HG02763 (cell line): ENCODE data around the gene ITPR2.
"Not testable (repeated sequence)": the region's sequence is repeated elsewhere in the genome, so short reads cannot be mapped to it uniquely, and the experiment has no call there.

Experiments used
- ATAC-seq: cut with Tn5 transposase; IDR thresholded peaks from one replicate; pipeline ENCODE4 v1.9.1; 2021; ENCODE audit warnings: mild to moderate bottlenecking, moderate library complexity; ENCODE audit not compliant: unreplicated experiment

The ITPR2 gene

DNA sequence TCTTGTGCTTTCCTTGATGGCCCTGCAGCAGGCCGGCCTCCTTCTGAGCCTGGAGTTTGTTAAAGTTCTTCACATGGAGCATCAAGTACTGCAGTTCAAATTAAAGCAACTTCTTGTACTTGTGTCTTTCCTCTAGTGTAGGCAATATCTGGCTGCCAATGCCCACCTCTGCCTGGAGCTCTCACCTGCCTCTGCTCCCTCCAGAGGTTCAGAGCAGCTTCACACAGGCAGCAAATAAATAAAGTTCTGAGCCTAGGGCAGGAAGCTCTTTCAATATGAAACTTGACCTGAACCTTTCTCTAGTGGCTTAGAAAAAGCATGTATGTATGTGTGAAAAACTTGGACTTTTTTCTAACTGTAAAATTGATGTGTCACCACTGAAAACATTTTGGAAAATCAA, 65.9 kb downstream of the ITPR2 start:
- no peak for ATAC-seq

GRCh38 chr12:26762186-26762585, 70.8 kb downstream of the ITPR2 start:
- ATAC-seq, result no peak

DNA sequence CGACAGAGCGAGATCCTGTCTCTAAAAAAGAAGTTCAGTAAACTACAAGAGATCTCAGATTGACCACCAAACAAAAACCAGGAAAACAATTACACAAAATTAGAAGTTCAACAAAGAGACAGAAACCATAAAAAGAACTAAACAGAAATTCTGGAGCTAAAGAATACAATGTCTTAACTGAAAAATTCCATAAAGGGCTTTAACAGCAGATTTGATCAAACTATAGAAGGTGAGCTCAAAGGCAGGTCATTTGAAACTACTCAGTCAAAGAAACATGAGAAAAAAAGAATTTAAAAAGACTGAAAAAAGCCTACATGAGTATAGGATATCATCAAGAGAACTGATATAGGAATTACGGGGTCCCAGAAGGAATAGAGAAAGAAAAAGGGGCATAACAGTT, 71.2 kb downstream of the ITPR2 start:
- no peak for ATAC-seq

DNA sequence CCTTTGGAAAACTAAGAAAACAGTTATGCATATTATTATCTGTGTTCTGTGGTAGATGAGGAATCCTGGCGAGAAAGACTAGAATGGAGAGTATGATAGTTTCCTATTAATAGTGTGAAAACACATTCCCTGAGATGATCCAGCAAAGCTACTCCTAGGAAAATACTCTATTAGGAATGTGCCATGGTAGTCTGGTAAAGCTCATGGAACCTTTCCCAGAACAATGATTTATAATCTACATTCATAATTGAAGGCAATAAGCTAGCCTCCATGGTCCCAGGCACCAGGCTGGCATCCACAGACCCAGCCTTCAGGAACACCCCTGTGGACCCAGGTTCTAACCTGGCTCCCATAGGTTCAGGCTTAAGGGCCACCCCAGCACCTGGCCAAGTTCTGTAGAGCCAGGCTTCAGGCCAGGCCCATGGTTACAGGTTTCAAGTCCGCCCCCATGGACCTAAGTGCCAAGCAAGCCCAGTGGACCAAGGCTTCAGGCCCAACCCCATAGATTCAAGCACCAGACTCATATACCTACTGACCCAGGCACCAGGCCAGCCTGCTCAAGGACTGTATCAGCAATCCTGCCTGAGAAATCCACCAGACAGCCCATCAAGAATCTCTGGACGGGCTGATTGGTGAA, 72.2 kb downstream of the ITPR2 start:
- ATAC-seq, result no peak

DNA sequence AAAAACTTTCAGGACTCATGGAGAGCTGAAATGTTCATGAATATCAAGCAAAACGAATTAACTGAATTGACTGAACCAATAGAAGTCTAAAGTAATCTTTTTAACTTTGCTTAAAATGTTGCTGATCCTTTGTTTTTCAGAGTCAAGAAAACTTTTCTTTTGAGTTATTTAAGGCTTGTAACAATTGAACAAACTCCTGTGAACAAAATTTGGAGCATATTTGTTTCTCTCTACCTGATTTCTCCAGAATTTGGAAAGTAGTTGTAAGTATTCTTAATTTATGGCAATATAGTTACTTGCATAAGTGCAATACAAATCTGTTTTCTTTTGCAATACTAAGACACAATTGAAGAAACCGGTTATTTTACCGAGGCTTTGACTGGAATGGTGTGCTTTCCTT, 77.6 kb downstream of the ITPR2 start:
- ATAC-seq, result not testable (repeated sequence)

DNA sequence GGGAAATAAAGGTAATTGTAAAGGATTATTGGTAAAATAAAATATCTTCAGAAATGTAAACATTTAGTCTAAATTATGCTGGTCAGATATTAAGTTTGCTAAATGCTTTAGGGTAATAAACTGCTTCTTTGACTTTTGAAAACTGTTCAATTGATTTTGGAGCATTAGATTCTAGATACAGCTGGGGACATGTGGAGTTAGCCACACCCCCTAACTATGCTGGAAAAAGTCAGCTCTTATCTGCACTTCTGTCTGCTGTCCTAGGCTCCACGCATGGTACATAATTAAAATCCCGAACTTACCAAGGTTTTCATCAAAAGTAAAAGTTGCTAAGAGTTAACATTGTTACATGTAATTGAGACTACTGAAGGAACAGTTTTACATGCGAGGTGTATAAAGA, 78.8 kb downstream of the ITPR2 start:
- no peak for ATAC-seq

DNA sequence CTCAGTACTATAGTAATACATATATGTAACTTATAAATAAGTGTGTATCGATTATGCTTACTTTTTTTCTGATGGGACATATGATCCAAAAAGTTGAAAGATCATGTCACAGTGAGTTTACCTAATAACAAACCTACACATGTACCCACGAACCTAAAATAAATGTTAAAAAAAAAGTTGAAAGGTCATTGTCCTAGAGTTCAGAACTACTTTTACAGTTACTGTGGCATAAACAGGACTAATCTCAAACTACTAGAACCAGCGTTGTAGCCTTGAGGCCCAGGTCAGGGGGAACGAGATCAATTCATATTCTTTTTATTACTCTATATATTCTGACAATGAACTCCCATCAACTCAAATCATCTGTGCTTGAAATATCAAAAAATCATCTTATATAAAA, 81.8 kb downstream of the ITPR2 start:
- ATAC-seq, result no peak

- peak; percentile 41 for ATAC-seq
Measured at GRCh38 chr12:26750531-26751175, 82.3 kb downstream of the ITPR2 start.

DNA sequence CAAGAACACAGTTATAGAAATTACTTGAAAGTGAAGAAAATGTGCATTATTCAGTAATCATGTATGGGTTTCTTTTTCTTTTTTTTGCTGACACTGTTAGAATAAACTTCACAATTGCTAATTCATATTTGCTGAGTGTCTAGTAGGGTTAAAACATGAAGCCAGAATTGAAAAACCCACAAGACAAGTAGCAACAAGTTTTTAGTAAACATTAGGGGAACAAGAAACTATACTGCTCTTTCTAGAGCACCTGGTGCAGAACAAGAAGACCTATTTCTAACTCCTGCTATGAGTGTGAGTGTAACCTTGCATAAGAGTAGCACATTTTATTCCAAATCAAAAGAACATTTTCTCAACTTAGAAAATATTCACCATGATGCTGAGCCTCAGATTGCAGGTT, 83.2 kb downstream of the ITPR2 start:
- ATAC-seq, result peak; percentile 74

- peak; percentile 39 for ATAC-seq
Measured at GRCh38 chr12:26748741-26749431, 84.1 kb downstream of the ITPR2 start.

DNA sequence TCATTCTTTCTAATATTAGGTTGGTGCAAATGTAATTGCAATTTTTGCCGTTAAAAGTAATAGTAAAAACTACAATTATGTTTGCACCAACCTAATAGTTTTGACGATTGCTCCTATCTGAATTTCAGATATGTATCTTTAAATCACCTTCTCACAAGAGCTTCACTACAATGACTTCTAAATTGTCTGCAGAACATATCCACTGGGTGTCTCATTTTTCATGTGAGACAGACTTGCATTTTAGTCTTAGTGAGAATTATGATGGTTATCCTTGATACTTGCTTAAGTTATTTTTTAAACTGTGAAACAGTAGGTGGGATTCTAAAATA, 84.6 kb downstream of the ITPR2 start:
- ATAC-seq, result peak; percentile 4

- no peak for ATAC-seq
Measured at GRCh38 chr12:26746121-26746714, 86.8 kb downstream of the ITPR2 start.

DNA sequence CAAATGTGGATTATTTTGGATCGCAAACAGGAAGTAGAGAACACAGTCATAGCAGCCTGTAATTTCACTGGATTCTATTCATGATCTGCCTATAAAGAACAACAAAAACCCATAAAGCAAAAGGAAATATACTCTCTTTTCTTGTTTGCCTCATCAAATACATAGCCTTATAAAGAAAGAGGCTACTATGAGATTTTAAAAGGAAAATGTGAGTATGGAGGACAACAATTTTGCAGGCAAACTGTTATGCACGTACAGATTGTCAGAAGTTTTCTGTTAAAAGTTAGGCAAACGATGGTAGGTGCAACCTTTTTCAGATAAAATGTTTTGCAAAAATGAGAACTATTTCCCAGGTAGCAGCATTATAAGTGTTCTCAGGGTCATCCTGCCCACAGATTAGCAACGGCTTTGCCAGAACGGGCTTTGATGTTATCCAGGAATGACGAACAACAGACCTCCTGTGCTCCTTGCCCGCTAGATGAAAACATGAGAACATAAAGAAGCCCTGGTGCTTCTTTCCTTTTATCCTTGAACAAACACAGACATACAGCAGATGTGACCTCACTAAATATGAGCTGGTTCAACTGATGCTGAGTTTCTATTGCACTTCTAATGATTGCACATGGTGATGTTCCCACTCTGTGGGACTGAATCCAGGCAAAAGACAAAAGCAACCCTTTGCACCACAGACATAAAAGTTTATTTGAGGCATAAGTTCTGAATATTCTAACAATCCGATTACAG, 88.1 kb downstream of the ITPR2 start:
- ATAC-seq, result no peak

DNA sequence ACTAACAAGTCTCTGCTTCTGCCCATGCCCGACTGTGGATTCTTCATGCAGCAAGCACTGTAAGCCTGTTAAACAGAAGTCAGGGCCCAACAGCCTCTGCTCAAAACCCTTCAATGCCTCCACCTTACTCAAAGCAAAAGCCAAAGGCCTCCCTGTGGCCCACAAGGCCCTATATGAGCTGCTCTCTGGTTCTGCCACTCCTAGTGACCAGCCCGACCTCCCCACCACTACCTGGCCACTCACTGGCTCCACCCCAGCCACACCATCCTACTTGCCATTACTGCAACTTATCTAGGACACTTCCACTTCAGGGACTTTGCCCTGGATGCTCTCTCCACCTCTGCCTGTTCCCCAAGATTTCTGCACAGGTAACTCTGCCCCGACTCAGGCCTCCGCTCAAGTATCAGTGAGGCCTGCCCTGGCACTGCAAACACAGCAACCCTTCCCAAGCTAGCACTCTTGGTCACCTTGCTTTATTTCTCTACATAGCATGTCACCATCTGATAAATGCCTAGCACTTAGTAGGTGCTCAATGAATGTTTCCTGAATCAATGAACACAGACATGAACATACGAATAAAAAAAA, 88.9 kb downstream of the ITPR2 start:
- no peak for ATAC-seq

- ATAC-seq, result no peak
Measured at GRCh38 chr12:26741584-26742227, 91.3 kb downstream of the ITPR2 start.

- no peak for ATAC-seq
Measured at GRCh38 chr12:26740991-26741390, 92.0 kb downstream of the ITPR2 start.

- ATAC-seq, result no peak
Measured at GRCh38 chr12:26740348-26740747, 92.6 kb downstream of the ITPR2 start.

DNA sequence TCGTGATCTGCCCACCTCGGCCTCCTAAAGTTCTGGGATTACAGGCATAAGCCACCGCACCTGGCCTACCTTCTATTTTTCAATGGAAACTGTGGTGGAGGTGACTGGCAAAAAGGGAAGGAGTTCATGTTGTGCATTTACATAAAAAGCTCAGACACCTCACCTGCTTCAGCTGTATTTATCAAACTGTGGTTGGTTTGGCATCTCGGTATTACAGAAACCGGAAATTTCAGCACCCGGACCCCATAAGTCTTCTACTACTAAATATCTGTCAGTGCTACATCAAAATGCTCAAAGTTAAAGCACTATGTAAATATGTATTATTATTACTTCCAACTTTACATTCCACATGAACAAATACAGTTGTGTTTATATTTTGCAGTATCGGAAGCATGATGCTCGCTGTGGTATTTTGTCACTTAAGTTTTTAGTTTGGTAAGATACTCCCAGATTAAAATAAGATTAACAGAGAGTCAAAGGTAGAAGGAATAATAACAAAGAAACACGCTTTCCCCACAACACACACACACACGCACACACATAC, 95.4 kb downstream of the ITPR2 start:
- no peak for ATAC-seq

- ATAC-seq, result no peak
Measured at GRCh38 chr12:26736563-26737486, 96.2 kb downstream of the ITPR2 start.
